Superior temporal gyrus (tissue), 1 donor: Measurements from ENCODE around the gene KEAP1.
A peak's percentile ranks its signal among the peaks of the same experiment; 100 is the strongest.

Experiments
- DNase-seq: peaks from one replicate; pipeline ENCODE4 v3.0.0-alpha.2; 2016; ENCODE audit errors: extremely low spot score

The KEAP1 gene

DNA sequence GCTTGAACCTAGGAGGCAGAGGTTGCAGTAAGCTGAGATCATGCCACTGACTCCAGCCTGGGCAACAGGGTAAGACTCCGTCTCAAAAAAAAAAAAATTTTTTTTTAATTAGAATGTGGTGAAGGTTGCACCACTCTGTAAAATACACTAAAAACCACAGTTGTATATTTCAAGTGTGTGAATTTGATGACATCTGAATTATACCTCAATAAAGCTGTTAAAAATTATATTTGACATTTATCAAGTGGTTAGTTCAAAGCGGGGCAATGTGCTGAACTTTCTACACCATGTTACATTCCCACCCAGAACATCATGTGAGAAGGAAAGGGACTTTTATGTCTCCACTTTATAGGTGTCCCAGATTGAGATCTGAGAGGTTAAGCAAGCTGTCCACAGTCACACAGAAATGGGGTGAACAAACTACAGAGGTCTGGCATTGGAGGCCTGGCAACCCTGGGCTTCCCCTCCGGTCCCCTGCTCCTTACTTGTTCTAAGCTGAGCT, 20.0 kb upstream of the KEAP1 start:
- no peak for DNase-seq

DNA sequence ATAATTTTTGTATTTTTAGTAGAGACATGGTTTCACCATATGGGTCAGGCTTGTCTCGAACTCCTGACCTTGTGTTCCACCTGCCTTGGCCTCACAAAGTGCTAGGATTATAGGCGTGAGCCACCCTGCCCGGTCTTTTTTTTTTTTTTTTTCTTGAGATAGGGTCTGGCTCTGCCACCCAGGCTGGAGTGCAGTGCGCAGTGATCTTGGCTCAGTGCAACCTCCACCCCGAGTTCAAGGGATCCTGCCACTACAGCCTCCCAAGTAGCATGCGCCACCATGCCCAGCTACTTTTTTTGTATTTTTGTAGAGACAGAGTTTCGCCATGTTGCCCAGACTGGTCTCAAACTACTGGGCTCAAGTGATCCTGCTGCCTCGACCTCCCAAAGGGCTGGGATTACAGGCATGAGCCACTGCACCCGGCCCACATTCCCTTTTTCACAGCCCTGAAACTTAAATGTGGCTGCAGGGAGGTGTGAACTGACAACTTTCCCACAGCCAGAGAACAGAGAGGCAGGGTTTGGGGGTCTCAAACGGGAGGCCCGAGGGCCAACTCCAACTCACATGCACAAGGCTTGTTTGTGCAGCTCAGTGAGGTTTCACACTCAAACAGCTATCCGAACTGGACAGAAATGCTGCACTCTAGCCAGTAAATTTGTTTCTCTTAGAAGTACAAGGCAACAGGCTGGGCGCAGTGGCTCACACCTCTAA, 18.5 kb upstream of the KEAP1 start:
- DNase-seq: no peak

DNA sequence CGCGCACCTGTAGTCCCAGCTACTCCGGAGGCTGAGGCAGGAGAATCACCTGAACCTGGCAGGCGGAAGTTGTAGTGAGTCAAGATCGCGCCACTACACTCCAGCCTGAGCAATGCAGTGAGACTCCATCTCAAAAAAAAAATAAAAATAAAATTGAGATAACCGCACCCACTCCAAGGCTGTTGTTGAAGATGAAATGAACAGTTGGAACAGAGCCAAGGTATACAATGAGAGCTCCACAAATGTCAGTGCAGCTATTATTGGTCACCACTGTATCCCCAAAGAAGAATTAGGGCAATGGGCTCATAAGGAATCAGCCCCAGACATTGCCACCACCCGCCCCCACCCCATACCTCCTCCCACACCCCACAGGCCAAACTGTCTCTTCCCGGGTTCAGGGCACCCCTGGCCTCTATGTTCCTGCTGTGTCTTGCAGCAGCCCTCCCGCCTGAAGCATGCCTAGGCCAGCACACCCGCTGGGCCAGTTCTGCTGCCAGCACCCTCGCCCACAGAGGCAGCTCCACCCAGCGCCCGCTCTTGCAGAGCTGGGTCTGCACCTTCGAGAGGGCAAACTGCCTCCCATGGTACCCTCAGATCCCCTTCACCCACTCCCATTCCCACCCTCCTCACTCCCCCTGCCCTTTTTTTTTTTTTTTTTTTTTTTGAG, 17.6 kb upstream of the KEAP1 start:
- no peak for DNase-seq

DNA sequence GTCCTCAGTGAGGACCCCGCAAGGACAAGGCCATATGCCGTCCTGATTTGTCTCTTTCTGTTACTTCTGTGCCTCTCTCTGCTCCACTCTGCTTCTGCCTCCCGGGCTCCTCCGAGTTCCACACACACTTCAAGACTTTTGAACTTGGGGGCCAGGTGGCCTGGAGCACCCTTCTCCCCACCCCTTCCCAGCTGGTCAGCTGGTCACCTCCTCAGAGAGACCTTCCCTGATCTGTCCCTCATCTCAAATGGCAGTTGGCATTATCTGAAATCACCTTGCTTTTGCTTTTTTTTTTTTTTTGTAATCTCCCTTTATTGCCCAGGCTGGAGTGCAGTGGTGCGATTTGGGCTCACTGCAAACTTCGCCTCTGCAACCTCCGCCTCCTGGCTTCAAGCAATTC, 16.3 kb upstream of the KEAP1 start:
- DNase-seq: no peak

DNA sequence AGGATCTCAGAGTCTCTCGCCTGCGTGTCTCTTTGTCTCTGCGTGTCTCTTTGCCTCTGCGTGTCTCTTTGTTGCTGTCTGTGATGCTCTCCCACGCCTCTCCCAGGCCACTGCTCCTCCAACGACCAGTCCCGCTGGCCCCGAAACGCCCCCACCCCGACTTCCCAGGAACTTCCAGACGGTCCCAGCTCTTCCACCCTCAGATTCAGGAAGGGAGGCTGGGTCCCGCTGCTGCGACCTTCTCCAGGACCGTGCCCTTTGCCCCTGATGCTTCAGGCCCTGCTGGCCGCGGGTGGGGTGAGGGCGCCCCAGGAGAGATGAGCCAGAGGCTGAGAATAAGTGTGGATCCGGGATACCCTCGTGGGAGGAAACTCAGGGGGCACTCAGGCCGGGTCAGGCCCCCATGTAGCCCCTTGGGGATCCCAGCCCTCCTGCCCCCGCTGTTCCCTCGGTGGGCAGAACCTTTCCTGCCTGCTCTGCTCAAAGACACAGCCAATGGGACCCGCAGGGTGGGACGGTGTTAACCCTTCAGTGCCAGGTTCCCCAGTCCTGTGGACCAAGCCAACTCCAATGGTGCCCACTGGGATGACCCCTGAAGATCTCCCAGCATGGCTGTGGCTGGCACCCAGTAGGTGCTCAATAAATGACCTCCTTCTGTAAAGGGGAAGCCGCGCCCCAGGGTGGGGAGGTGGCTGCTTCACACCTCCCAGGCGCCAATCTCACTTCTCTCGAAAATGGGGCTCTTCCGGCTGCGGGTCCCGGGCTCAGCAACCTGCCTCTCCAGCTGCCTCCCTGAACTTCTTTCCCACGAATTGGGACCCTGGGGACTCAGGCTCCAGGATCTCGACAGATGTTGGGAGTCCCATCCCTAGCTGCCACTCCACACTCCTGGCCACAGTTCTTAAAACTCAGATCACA, 15.5 kb upstream of the KEAP1 start:
- peak; percentile 48 for DNase-seq

DNA sequence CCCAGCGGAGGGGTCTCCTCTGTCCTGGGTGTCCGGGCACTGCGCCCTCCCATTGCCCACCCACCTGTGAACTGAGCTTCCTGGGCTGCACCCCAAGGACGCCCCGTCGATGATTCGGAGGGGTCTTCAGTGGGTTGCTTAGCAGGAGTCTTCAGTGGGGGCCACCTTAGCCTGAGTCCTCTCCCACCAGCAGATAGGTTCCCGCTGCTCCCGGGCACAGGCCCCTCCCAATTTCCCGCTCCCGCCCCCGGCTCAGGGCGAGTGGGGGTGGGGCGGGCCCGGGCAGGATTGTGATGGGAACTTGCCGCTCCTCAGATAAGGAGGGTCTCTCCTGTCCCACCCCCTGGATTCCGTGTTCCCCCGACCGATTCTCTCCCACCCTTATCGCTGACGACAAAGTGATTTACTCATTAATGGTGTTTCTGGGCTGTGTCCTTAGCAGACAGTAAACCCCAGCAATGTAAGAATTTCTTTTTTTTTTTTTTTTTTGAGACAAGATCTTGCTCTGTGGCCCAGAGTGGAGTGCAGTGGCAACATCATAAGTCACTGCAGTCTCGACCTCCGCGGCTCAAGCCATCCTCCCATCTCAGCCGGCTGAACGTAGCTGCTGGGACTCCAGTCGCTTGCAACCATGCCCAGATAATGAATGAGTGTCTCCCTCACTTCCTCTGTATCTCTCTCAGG, 14.7 kb upstream of the KEAP1 start:
- peak; percentile 47 for DNase-seq

DNA sequence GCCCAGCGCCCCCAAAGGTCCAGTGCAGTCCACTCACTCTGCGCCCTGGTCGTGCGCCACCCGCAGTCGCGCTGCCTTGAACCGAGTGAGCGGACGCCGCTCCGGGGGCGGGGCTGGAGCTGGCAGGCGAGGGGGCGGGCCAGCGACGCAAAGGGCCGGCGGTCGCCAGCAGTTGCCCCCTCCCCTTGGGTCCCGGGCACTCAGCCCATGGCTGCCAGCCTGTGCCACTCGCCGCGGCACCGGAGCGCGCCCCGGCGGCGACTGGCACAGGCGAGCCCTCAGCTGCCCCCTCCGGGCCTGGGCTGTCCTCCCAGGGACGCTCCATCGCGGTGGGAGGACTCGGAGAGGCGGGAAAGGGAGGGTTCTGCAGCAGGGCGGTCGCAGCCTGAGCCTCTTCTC, 14.2 kb upstream of the KEAP1 start, which contains the start of gene S1PR5:
TSS of gene S1PR5 (minus strand) at position 87 of the 399 bp plus-strand sequence. CDS start 2,436 bp downstream, outside the sequence.
- DNase-seq: peak; percentile 90

DNA sequence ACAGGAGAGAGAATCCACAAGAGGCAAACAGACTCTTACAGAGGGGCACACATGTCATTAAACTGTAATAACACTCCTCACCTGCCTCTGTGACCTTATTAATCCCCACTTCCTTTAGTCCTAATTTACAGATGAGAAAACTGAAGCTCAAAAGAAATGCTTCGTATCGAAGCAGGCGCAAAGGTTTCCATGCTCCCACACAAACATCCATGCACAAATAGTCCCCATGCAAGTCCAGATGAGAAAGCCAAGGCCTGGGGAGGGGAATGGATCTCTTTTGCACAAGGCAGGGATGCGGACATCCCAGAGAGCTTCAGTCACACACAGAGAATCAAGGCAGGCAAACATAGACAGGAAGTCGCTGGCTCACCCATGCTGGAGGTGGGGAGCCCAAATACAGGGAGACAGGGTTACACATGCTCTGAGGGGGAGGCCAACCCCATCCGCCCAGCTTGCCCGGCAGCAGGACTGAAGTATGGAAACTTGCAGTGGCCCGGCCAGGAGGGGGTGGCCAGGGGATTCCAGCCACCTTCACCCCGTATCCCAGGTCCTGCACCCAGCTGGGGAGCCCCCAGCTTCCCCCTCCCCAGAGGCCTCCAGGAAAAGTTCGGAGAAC, 13.6 kb upstream of the KEAP1 start:
- DNase-seq: peak; percentile 47

DNA sequence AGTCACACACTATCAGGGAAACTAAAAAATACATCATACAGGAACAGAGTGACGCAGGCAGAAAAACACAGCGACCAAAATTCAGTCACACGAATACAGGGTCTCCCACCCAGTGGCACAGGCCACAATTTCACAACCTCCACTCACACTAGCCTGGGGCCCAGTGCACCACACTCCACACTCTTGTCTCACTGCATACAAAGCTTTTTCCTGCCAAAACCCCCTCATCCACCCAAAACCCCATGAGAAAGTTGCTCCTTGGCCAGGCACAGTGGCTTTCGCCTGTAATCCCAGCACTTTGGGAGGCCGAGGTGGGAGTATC, 12.9 kb upstream of the KEAP1 start:
- no peak for DNase-seq

DNA sequence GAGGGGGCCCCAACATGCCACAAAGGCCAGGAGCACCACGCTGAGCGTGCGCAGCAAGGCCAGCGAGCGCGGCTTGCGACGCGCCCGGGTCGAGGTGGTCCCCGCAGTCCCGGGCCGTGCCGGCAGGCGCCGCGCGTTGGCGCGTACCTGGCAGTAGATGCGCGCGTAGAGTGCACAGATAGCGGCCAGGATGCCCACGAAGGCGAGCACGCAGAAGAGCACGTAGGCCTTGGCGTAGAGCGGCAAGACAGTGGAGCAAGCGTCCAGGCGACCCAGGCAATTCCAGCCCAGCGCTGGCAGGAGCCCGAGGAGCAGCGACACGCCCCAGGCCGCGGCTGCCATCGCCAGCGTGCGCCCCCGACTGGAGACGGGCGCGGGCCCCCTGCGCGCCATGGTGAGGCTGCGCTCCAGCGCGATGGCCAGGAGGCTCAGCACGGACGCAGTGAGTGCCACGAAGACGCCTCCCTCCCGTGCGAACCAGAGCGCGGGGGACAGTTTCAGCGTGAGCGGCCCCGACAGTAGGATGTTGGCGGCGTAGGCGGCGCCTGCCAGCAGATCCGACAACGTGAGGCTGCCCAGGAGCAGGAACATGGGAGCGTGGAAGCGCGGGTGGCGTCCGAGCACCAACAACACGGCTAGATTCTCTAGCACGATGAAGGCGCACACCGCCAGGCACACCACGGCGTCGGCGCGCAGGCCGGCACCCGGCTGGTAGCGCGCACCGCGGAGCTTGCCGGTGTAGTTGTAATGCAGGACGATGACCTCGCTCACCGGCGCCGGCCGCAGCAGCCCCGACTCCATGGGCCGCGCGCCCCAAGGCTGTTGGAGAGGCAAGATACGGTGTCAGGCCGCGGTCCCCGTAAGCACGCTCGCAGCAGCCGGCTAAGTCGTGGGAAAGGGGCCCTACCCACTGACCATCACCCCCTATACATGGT, 11.3 kb upstream of the KEAP1 start:
- no peak for DNase-seq

DNA sequence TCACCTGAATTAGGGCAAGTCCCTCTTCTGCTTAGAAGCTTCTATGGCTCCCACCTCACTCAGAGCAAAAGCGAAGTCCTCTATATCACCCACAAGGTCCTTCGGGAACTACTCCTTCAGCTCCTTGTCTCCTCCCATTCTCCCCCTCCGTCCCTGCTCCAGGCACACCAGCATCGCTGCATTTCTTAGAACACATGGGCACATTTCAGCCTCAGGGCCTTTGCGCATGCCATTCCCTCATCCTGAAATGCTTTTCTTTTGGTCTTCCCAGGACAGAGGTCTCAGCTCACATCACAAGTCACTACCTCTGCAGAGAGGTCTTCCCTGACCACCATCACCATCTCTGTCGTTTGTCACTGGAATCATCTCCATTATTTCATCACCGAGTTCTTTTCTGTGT, 10.1 kb upstream of the KEAP1 start:
- DNase-seq: no peak

DNA sequence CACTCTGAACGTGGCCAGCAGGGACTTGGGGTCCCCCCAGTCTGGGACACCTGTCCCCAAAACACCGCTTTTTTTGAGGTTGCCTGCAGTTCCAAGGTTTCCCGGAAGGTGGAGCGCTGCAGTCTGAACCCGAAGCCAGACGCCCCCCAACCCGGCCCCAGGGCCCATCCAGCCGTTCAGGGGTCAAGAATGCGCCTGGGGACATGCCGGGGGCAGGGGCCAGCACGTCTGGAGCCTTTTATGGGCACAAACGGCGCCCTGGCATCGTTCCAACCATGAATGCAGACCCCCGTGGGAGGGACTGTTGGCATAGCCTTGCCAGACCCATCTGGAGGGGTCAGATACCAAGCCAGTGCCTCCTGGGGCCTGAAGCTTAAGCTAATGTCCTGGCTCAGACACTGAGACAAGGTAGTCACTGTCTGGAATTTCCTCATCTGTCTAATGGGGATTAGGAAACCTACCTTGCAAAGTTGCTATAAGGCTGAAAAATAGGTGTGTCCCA, 7.2 kb upstream of the KEAP1 start:
- no peak for DNase-seq

DNA sequence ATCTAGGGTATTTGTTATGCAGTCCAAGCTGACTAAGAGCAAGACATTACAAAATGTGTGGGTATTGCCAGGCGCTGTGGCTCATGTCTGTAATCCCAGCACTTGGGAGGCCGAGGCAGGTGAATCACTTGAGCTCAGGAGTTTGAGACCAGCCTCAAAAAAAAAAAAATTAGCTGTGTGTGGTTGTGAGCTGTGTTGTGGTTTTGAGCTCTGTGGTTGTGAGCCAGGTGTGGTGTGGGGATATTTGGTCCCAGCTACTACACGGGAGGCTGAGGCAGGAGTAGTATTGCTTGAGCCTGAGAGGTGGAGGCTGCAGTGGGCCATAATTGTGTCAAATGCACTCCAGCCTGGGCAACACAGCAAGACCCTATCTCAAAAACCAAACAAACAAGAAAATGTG, 5.6 kb upstream of the KEAP1 start:
- no peak for DNase-seq

DNA sequence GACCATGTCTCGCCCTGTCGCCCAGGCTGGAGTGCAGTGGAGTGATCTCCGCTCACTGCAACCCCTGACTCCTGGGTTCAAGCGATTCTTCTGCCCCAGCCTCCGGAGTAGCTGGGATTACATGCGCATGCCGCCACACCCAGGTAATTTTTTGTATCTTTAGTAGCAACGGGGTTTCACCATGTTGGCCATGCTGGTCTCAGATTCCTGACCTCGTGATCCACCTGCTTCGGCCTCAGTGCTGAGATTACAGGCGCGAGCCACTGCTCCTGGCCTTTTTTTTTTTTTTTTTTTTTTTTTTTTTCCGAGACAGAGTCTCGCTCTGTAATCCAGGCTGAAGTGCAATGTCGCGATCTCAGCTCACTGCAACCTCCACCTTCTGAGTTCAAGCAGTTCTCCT, 4.9 kb upstream of the KEAP1 start:
- DNase-seq: no peak

DNA sequence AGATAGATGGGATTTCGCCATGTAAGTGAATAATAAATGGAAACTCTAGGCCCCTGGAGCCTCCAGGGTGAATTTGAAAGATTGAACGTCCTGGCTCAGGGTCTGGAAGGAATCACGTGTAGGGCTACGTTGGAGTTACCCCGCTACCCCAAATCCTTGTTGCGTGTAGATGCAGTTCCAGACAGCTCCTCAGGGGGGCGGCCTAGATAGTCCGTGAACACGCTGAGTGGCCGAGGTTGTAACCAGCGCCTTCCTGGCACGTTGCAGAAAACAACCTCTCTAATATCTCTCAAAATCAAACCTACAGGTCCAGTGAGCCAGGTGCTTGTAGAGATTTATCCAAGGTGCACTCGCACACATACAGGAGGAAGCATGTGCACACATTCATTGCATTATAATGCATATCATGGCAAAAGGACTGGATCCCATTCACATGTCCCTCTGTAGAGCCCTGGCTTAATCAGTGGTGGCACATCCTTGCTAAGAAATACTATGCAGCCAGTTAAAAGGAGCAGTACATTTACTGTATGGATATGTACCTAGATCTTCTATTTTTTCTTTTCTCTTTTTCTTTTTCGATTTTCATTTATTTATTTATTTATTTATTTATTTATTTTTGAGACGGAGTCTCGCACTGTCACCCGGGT, 2.5 kb upstream of the KEAP1 start:
- peak; percentile 75 for DNase-seq

DNA sequence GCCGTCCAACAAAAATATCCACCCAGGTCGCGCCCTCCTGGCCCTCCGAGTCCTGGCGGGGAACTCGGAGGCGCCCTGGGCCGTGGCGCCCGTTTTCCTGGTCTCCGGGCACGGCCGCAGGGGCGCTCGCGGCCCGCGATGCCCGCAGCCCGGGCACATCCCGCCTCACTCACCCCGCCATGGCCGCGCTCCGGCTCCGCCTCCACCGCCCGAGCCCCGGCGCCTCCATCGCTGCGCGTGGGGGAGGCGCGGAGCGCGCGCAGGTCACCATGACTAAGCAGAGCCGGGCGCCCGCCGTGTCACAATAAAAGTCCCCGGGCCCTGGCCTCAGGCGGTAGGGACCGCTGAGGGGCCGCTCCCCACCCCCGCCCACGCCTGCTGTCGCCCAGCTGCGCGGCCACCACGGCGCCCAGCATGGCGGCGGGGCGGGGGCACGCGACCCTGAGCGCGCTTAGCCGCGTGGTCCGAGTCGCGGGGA, 593 bp downstream of the KEAP1 start:
- DNase-seq: peak; percentile 88

DNA sequence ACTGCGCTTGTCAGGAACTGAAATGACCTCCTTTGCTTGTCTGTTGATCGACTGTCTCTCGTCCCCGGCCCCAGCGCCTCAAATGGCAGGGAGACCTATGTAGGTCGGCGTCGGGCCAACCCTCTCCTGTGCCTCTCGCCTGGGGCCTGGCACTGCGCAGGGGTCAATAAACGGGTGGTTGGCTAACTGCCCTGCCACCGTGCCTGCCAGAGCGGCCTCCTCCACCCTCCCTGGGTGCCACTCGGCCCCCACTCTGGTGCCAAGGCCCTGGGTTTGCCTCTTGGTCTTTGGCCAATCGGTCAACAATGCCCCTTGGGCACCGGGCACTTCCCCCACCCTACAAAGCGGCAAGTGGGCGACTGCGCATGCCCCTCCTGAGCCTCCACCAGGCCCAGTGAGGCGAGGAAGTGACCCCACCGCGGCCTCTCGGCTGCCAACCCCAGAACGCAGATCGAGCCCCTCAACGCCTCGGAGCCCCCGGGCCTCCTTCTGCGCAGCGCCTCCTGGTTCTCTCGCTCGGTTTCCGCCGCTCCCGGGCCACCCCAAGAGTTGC, 1.1 kb downstream of the KEAP1 start:
- DNase-seq: peak; percentile 77

DNA sequence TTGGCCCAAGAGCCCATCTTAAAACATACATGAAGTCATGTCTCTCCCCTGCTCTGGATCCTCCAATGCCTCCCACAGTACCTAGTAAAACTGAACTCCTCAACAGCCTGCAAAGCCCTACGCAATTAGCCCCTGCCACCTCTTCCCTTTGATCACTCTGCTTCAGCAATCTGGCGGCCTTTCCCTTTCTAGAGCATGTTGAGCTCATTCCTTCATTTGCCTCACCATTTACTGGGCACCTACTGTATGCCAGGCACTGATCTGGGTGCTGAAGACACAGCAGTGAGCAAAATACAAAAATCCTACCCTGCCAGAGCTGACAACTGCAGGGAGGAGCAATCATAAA, 2.9 kb downstream of the KEAP1 start:
- no peak for DNase-seq

DNA sequence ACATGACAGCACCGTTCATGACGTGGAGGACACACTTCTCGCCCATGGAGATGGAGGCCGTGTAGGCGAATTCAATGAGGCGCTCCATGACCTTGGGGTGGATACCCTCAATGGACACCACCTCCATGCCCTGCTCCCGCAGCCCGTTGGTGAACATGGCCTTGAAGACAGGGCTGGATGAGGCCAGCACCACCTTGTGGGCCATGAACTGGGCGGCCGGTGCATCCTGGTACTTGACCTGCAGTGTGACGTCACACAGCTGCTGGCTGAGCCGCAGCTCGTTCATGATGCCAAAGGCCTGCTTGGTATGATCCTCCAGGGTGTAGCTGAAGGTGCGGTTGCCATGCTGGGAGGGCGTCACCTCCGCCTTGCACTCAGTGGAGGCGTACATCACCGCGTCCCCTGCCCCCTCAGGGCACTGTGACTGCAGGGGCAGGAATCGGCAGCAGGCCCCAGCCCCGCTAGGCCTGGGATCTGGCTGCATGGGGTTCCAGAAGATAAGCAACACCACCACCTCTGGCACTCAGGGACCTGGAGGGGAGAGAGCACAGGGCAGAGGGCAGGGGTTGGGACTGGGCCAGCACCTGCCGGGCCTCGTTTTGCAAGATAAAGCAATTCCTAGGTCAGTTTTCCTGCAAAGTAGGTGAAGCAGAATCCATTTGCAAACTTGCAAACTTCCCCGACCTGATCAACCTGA, 3.5 kb downstream of the KEAP1 start:
- DNase-seq: no peak
